Thyroid gland (tissue), 4 donors: ENCODE measurements around the gene TUBAL3. TPM values are rescaled to one million over a fixed set of nuclear protein-coding genes. Genes with fewer than 3 reads are reported as not detected.

ENCODE experiments used
- DNase-seq, 2 donors: peaks; one replicate each; pipeline ENCODE4 v3.0.0-alpha.2; 2019
- H3K27ac ChIP-seq, 3 donors: fragments of 200-600 bp; sonication (generic); 1 replicate in 2 of 3; 2 replicates in 1 of 3; pipeline ENCODE4 v1.5.1; 2016 to 2019; ENCODE audit warnings: mild to moderate bottlenecking in 1 of 3, moderate library complexity in 1 of 3
- H3K27me3 ChIP-seq: fragments of 200-600 bp; sonication (generic); one replicate; pipeline ENCODE4 v1.5.1; 2019
- H3K36me3 ChIP-seq, 2 donors: fragments of 200-600 bp; sonication (generic); one replicate each; pipeline ENCODE4 v1.5.1; 2016 to 2019
- H3K4me1 ChIP-seq, 2 donors: fragments of 200-600 bp; sonication (generic); one replicate each; pipeline ENCODE4 v1.5.1; 2017 to 2019
- H3K4me3 ChIP-seq, 3 donors: fragments of 200-600 bp; sonication (generic); replicated peaks in 1 of 3; 1 replicate in 2 of 3; 2 replicates in 1 of 3; pipeline ENCODE4 v1.5.1; 2016; ENCODE audit warnings: mild to moderate bottlenecking in 1 of 3
- H3K9me3 ChIP-seq: fragments of 200-600 bp; sonication (generic); one replicate; pipeline ENCODE4 v1.5.1; 2017
- POLR2A ChIP-seq, 2 donors: fragments of 450-650 bp; IDR thresholded peaks; one replicate each; pipeline ENCODE4 v1.6.1; 2017; ENCODE audit warnings: antibody characterized with exemption in 2 of 2, mild to moderate bottlenecking in 2 of 2, moderate library complexity in 1 of 2
- WGBS, 2 donors: methylation state at CpG; one replicate each; pipeline ENCODE4 v1.1.5; 2017; 5-methylcytosine and 5-hydroxymethylcytosine counted together
- intact Hi-C: fragments of 100-400 bp; cut with DNase I; formaldehyde crosslinking; loops from one replicate; pipeline ENCODE4 v1.15.1; 2023
- total RNA-seq, 4 donors: library from RNA; depleted of rRNA; stranded (reverse); fragments of >200 nt; gene quantifications; one replicate each; pipeline ENCODE4 v1.2.3, GENCODE V29; 2016
- TF ChIP-seq, protein P1 (sequence below), 6 experiments: fragments of 200-600 bp in 3 of 6; fragments of 450-650 bp in 3 of 6; sonication (generic) in 3 of 6; IDR thresholded peaks; one replicate each; pipeline ENCODE4 v1.5.1; 2016 to 2019; ENCODE audit warnings: antibody characterized with exemption in 6 of 6, mild to moderate bottlenecking in 2 of 6, inconsistent platforms in 1 of 6, moderate library complexity in 1 of 6

The TUBAL3 gene
- total RNA-seq, 4 donors from 2014 or later: 0.33 to 1.1 TPM; not detected in 2

DNA sequence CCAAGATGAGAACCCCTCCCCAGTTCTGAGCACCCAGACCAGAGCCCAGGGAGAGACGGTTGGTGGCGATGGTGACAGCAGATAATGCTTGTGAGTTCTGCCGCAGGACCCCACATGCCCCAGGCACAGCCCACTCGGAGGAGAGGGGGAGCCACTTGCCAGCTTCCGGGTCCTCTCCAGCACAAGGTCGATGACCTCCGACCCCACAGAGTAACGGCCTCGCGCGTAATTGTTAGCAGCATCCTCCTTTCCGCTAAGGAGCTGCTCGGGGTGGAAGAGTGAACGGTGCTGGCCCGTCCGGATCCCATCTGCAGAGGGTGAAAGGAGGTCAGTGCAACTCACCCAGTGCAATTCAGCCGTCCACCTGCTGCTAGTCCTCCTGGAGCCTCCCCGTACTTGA, 9.5 kb downstream of the TUBAL3 start:
- WGBS, 2 donors: 90 to 91% methylated on average over 14 to 18 of the region's 18 CpGs
- intact Hi-C loops: no loop called here

DNA sequence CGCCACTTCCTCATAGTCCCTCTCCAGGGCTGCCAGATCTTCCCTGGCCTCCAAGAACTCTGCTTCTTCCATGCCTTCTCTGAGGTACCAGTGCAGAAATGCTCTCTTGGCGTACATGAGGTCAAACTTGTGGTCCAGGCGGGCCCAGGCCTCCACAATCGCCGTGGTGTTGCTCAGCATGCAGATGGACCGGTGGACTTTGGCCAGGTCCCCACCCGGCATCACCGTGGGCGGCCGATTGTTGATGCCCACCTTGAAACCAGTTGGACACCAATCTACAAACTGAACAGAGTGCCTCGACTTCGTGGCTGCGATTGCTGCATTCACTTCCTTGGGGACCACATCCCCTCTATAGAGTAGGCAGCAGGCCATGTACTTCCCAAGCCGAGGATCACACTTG, 11.1 kb downstream of the TUBAL3 start:
- DNase-seq: no peak
- Histone ChIP-seq H3K36me3 (no peaks in the 10 kb centered on the region), H3K9me3 (no peaks in the 10 kb centered on the region), H3K27ac (no peak overlapping the region), H3K27me3 (no peaks in the 10 kb centered on the region), H3K4me1 (peaks cover 0 to 3% of the 10 kb centered on the region in 2 donors), H3K4me3 (no peak overlapping the region)
- no peak for TF ChIP-seq POLR2A (IDR thresholded peaks at IDR 0.05)
- TF ChIP-seq, protein P1, sequence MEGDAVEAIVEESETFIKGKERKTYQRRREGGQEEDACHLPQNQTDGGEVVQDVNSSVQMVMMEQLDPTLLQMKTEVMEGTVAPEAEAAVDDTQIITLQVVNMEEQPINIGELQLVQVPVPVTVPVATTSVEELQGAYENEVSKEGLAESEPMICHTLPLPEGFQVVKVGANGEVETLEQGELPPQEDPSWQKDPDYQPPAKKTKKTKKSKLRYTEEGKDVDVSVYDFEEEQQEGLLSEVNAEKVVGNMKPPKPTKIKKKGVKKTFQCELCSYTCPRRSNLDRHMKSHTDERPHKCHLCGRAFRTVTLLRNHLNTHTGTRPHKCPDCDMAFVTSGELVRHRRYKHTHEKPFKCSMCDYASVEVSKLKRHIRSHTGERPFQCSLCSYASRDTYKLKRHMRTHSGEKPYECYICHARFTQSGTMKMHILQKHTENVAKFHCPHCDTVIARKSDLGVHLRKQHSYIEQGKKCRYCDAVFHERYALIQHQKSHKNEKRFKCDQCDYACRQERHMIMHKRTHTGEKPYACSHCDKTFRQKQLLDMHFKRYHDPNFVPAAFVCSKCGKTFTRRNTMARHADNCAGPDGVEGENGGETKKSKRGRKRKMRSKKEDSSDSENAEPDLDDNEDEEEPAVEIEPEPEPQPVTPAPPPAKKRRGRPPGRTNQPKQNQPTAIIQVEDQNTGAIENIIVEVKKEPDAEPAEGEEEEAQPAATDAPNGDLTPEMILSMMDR (IDR thresholded peaks at IDR 0.05): no peak
- intact Hi-C loops: no loop called here
- 87 to 93% methylated on average over 10 to 14 of the region's 14 CpGs for WGBS, 2 donors

More for the DNA sequence above, 9.5 kb downstream of the TUBAL3 start:
- H3K27me3 ChIP-seq: no peaks in the 10 kb centered on the region
- no peak overlapping the region for H3K4me3 ChIP-seq
- no peak for DNase-seq
- peaks cover 0 to 3% of the 10 kb centered on the region in 2 donors for H3K4me1 ChIP-seq
- no peak overlapping the region for H3K27ac ChIP-seq
- TF ChIP-seq, protein P1 (IDR thresholded peaks at IDR 0.05): no peak
- no peak for TF ChIP-seq POLR2A (IDR thresholded peaks at IDR 0.05)
- no peaks in the 10 kb centered on the region for H3K9me3 ChIP-seq
- no peaks in the 10 kb centered on the region for H3K36me3 ChIP-seq

DNA sequence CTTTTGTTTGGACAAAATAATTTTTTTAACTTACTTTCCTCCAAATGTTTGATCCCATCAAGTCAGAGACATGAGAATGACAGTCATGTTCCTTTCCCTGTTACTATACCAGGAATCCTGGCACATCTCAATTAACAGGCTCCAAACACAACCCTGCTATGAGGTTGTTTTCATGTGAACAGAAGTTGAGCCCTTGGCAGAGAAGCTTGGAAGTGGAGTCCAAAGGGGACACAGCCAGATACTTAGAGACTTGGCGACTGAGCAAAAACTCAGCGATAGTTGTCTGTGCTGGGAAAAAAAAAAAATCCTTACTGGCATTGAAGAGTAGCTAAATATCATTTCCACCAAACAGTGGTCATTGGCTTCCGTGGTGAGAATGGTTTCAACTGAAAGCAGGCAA, 12.8 kb downstream of the TUBAL3 start:
- H3K4me1 ChIP-seq: peaks cover 0 to under 1% of the 10 kb centered on the region in 2 donors
- H3K4me3 ChIP-seq: no peak overlapping the region
- H3K27me3 ChIP-seq: no peaks in the 10 kb centered on the region
- no peak overlapping the region for H3K27ac ChIP-seq
- intact Hi-C loops: no loop called here
- TF ChIP-seq POLR2A (IDR thresholded peaks at IDR 0.05): no peak
- H3K36me3 ChIP-seq: no peaks in the 10 kb centered on the region
- DNase-seq: no peak
- 86 to 89% methylated on average over 3 of the region's 3 CpGs for WGBS, 2 donors
- H3K9me3 ChIP-seq: no peaks in the 10 kb centered on the region

DNA sequence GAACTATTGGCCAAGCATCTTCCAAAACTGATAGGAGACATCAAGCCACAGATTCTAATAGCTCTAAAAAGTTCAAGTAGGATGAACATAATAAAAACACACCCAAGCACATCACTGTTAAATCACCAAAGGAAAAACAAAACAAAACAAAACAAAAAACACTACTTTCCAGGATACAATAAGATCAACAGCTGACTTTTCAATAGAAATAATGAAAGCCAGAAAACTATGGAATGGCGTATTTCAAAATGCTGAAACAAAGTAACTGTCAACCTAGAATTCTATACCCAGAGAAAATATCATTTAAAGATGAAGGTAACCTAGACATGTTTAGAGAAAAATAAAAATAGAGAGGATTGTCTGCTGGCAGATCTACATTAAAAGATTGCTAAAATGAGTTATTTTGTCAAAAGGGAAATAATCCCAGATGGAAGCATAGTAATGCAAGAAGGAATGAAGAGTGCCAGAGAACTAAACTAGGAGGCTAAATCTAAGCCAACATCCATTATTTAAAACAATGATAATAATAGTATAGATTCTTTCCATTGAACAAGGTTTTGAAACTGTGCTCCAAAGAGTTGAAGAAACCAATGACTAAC, 13.9 kb downstream of the TUBAL3 start:
- DNase-seq: no peak
- WGBS, 2 donors: 96 to 98% methylated on average over 1 of the region's 1 CpG
- Histone ChIP-seq H3K27me3 (no peaks in the 10 kb centered on the region), H3K4me1 (no peaks in the 10 kb centered on the region), H3K4me3 (no peak overlapping the region), H3K36me3 (no peaks in the 10 kb centered on the region), H3K27ac (no peak overlapping the region), H3K9me3 (no peaks in the 10 kb centered on the region)
- intact Hi-C loops: no loop called here
- no peak for TF ChIP-seq POLR2A (IDR thresholded peaks at IDR 0.05)
- TF ChIP-seq, protein P1 (IDR thresholded peaks at IDR 0.05): no peak

DNA sequence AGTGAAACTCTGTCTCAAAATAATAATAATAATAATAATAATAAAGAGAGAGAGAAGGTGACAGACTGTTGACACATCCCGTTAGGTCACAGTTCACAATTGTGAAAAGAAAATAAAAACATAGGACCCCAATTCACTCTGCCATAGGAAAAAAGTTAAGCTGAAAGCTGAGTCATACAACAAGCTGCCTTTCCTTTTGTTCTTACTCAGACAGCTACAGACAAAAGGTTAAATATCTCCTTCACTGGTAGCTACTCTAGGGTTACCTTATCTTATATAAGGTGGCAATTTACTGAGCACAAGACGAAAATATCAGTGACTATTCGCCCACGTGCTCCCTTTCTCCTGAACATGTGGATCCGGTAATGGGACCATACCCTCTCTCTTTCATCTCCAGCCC, 17.5 kb downstream of the TUBAL3 start:
- no peaks in the 10 kb centered on the region for H3K27me3 ChIP-seq
- no peak overlapping the region for H3K4me3 ChIP-seq
- intact Hi-C loops: loop anchor here (10.0 kb wide), 2 partner anchors 292 to 552 kb away; partner anchors contain the start of gene AKR1C3
- no peak for DNase-seq
- TF ChIP-seq, protein P1 (IDR thresholded peaks at IDR 0.05): no peak
- no peak for TF ChIP-seq POLR2A (IDR thresholded peaks at IDR 0.05)
- 91 to 93% methylated on average over 5 of the region's 5 CpGs for WGBS, 2 donors
- H3K9me3 ChIP-seq: no peaks in the 10 kb centered on the region
- peaks cover 0 to 3% of the 10 kb centered on the region in 2 donors for H3K4me1 ChIP-seq
- no peak overlapping the region for H3K27ac ChIP-seq
- no peaks in the 10 kb centered on the region for H3K36me3 ChIP-seq
